DMS153 treated with DMSO at 0.1 percent for 48 hours (cell line): Measurements from ENCODE around the gene TMF1.

Source experiments
- DNase-seq: peaks from one replicate; lab custom pipeline; 2025; ENCODE audit not compliant: unreplicated experiment; lab: John Stamatoyannopoulos, UW

TMF1 gene

DNA sequence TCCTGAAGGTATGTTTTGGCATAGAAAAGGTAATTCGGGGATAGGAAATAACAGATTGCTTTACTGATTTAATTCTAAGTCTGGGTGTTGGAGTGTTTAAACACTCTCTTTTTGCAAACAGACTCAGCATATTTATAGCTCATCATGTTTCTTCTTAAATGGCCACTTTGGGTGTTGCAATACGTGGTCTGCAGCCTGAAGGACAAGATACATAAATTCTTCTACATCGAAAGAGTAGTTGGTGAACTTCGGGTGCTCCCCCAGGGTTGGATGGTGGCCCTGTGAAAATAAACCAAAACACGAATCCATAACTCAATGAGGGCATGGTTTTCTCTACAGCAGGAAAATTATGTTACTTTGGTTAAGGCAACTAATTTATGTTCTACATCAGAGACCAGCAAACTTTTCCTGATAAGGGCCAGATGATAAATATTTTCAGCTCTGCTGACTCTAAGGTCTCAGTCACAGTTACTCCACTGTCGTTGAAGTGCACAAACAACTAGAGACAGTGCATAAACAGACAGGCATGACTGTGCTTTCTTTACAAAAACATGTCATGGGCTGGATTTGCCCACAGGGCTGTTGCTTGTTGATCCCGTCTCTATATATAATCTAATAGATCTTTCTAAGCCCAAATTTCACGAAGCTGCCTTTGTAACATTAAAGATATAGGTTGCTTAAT, 74.5 kb downstream of the TMF1 start:
- no peak for DNase-seq

DNA sequence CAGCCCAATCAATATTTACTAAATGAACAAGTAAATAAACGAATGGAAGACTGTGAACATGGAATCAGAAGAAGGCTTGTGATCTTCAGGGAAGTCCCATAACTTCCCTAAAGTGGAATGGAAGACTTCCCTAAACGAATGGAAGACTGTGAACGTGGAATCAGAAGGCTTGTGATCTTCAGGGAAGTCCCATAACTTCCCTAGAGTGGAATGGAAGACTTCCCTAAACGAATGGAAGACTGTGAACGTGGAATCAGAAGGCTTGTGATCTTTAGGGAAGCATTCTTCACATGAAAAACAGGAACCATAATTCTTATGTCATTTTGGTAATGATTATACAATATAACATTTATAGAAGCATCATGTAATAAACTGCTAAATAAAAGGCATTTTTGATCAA, 77.4 kb downstream of the TMF1 start:
- no peak for DNase-seq

DNA sequence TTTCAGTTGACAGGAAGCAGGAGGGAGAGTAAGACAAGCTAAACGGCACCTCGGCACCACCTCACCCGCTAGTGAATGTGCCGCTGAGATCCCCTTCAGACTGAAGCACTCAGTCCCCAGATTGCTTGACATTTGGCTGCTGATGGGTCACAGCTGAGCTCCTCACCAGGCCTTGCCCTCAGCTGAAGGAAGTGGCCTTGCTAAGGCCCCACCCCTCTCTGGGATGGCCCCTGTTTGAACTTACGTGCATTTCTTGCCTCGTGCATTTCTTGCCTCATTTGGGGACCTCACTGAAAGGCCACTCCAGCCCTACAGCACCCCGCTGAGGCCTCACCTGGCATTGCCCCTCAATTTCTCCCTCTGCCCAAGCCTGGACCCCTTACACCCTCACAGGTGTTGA, 78.5 kb downstream of the TMF1 start:
- DNase-seq, result no peak

DNA sequence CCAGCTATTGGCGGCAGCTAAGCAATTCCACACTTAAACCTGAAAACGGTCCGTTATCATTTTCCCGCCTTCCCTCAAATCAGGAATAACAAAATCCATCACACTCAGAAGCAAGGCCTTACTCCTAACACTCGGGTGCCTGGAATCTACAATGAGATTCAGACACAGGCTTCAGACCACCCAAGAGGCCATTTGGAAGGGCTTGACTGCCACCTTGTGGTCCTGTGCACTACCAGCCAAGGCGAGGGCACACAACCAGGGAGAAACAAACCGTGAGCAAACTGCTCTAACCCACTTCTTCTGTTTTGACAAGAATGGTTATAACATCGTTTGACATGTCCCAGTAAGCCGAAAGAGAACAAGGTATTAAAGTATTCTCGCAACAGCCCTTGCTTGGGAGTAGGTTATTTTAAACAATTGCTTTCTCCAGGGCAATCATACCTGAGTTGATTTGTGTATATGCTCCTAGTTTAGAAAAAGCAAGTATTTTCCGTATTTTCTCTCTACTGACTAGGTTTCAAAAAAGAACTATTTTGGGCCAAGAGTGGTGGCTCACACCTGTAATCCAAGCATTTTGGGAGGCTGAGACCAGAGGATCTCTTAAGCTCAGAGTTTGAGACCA, 79.7 kb downstream of the TMF1 start:
- DNase-seq, result no peak
